ENCODE results near the gene KLHDC8A.

DNA sequence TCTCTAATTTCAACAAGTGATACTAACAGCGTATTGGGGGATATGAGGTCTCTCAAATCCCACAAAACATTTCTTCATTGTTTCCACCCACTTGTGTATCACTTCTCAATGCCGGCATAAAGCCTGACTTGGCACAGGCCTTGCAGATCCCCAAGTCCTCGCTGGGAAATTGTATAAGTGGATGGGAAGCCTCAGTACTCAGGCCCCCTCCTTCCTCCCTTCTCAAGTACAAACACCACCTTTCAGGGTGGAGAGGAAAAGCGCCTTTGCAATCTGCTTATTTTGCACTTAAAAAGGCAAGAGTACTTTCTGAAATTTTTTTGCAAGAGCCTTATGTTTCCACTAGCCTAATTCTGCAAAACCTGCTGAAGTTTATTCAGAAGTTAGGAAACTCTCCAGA is 25.8 kb upstream of the KLHDC8A start:
- TF ChIP-seq EZH2 (IDR thresholded peaks at IDR 0.05; ENCODE audit: borderline replicate concordance, low read depth, low read length): no peak
- TF ChIP-seq, protein P1, sequence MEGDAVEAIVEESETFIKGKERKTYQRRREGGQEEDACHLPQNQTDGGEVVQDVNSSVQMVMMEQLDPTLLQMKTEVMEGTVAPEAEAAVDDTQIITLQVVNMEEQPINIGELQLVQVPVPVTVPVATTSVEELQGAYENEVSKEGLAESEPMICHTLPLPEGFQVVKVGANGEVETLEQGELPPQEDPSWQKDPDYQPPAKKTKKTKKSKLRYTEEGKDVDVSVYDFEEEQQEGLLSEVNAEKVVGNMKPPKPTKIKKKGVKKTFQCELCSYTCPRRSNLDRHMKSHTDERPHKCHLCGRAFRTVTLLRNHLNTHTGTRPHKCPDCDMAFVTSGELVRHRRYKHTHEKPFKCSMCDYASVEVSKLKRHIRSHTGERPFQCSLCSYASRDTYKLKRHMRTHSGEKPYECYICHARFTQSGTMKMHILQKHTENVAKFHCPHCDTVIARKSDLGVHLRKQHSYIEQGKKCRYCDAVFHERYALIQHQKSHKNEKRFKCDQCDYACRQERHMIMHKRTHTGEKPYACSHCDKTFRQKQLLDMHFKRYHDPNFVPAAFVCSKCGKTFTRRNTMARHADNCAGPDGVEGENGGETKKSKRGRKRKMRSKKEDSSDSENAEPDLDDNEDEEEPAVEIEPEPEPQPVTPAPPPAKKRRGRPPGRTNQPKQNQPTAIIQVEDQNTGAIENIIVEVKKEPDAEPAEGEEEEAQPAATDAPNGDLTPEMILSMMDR (IDR thresholded peaks at IDR 0.05 in 2 of 3, conservative IDR thresholded peaks at IDR 0.05 in 1 of 3; ENCODE audit: insufficient read depth in 2 of 3, low read depth in 1 of 3, low read length in 3 of 3): no peak
- no peak for TF ChIP-seq ZBTB7A (IDR thresholded peaks at IDR 0.05; ENCODE audit: borderline replicate concordance, control insufficient read depth, low read depth, low read length)
- TF ChIP-seq RBM15 (IDR thresholded peaks at IDR 0.05; ENCODE audit: insufficient read depth, low read length): no peak
- TF ChIP-seq FOXJ3 (CRISPR knock-in tag; IDR thresholded peaks at IDR 0.05): no peak
- TF ChIP-seq ZBTB8A (IDR thresholded peaks at IDR 0.05; ENCODE audit: partially characterized antibody): no peak
- no peak for TF ChIP-seq ZNF140 (CRISPR knock-in tag; IDR thresholded peaks at IDR 0.05)
- TF ChIP-seq, protein P2, sequence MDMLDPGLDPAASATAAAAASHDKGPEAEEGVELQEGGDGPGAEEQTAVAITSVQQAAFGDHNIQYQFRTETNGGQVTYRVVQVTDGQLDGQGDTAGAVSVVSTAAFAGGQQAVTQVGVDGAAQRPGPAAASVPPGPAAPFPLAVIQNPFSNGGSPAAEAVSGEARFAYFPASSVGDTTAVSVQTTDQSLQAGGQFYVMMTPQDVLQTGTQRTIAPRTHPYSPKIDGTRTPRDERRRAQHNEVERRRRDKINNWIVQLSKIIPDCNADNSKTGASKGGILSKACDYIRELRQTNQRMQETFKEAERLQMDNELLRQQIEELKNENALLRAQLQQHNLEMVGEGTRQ (CRISPR knock-in tag; IDR thresholded peaks at IDR 0.05): no peak
